Measurements from ENCODE around the gene ANLN. TPM values are rescaled to one million over a fixed set of nuclear protein-coding genes. Genes with fewer than 3 reads are reported as not detected.

ANLN gene
- total RNA-seq, 1 donor from 2014 or later: 85.5 TPM

DNA sequence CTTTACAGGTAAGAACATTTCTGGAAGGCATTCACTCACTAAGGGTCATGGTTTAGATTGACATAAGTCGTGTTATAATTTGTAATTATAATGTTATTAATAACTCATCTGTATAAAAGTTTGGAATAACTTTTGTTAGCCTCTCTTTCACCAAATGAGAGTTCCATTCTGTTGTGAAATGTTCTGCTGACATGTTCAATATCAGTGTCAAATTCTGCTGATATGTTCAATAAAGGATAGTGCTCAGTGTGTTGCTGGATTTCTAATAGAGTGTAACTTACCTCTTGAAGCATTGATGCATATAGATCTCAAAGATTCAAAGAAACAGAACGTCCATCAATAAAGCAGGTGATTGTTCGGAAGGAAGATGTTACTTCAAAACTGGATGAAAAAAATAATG is 30.6 kb downstream of the ANLN start:
- Mint-ChIP-seq H3K36me3 (ENCODE audit: low read depth) (peaks cover 10% of the 10 kb centered on the region), H3K27me3 (ENCODE audit: low read depth) (no peaks in the 10 kb centered on the region), H3K4me1 (no peaks in the 10 kb centered on the region), H3K27ac (ENCODE audit: unreplicated experiment) (no peak overlapping the region), H3K9me3 (no peaks in the 10 kb centered on the region), H3K4me3 (no peak overlapping the region)
- no peak for DNase-seq (ENCODE audit: low read depth, low spot score)
- TF ChIP-seq, protein P1, sequence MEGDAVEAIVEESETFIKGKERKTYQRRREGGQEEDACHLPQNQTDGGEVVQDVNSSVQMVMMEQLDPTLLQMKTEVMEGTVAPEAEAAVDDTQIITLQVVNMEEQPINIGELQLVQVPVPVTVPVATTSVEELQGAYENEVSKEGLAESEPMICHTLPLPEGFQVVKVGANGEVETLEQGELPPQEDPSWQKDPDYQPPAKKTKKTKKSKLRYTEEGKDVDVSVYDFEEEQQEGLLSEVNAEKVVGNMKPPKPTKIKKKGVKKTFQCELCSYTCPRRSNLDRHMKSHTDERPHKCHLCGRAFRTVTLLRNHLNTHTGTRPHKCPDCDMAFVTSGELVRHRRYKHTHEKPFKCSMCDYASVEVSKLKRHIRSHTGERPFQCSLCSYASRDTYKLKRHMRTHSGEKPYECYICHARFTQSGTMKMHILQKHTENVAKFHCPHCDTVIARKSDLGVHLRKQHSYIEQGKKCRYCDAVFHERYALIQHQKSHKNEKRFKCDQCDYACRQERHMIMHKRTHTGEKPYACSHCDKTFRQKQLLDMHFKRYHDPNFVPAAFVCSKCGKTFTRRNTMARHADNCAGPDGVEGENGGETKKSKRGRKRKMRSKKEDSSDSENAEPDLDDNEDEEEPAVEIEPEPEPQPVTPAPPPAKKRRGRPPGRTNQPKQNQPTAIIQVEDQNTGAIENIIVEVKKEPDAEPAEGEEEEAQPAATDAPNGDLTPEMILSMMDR (conservative IDR thresholded peaks at IDR 0.05): no peak

- DNase-seq (ENCODE audit: low read depth, low spot score): no peak
- no peaks in the 10 kb centered on the region for H3K27me3 Mint-ChIP-seq (ENCODE audit: low read depth)
- H3K9me3 Mint-ChIP-seq: no peaks in the 10 kb centered on the region
- TF ChIP-seq, protein P1 (conservative IDR thresholded peaks at IDR 0.05): no peak
- H3K27ac Mint-ChIP-seq (ENCODE audit: unreplicated experiment): no peak overlapping the region
- no peak overlapping the region for H3K4me3 Mint-ChIP-seq
- no peaks in the 10 kb centered on the region for H3K4me1 Mint-ChIP-seq
- H3K36me3 Mint-ChIP-seq (ENCODE audit: low read depth): peaks cover 13% of the 10 kb centered on the region
Observed at GRCh38 chr7:36422072-36422471, 32.4 kb downstream of the ANLN start.

DNA sequence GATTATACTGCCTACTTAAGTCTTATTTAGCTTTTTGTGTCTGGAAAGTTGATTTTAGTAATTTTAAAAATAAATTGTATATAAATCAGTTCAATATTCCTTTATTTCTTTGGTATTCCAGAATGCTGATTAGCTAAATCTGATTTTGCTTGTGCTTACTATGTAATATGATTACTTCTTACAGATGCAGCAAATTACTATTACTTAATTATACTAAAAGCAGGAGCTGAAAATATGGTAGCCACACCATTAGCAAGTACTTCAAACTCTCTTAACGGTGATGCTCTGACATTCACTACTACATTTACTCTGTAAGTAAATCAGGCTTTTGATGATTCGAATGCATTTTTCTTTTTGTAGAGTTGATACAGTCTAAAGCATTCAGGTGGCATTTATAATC is 34.0 kb downstream of the ANLN start:
- H3K9me3 Mint-ChIP-seq: no peaks in the 10 kb centered on the region
- no peak for DNase-seq (ENCODE audit: low read depth, low spot score)
- TF ChIP-seq, protein P1 (conservative IDR thresholded peaks at IDR 0.05): no peak
- no peaks in the 10 kb centered on the region for H3K4me1 Mint-ChIP-seq
- H3K4me3 Mint-ChIP-seq: no peak overlapping the region
- peaks cover 13% of the 10 kb centered on the region for H3K36me3 Mint-ChIP-seq (ENCODE audit: low read depth)
- H3K27me3 Mint-ChIP-seq (ENCODE audit: low read depth): no peaks in the 10 kb centered on the region
- H3K27ac Mint-ChIP-seq (ENCODE audit: unreplicated experiment): no peak overlapping the region

DNA sequence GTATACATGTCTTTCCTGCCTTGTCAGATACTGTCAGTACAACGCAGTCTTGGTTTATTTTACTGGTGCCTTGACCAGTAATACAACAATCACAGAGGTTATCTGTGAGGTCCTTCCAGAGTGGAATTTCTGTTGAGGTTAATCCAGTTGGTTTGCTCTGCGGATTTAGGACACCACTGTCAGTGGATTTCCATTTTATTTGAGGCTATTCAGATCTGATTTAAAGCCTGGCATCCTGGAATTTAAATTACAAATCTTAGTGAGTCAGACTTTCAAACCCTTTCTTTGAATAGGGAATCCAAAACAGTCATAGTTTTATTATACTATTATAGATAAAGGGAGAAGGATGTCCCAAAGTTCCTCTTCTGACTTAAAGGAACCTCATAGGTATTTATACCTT is 40.5 kb downstream of the ANLN start:
- TF ChIP-seq, protein P1 (conservative IDR thresholded peaks at IDR 0.05): no peak
- Mint-ChIP-seq H3K4me3 (no peak overlapping the region), H3K27ac (ENCODE audit: unreplicated experiment) (no peak overlapping the region), H3K4me1 (peaks cover 5% of the 10 kb centered on the region), H3K36me3 (ENCODE audit: low read depth) (peaks cover 35% of the 10 kb centered on the region), H3K27me3 (ENCODE audit: low read depth) (no peaks in the 10 kb centered on the region), H3K9me3 (no peaks in the 10 kb centered on the region)
- DNase-seq (ENCODE audit: low read depth, low spot score): no peak

DNA sequence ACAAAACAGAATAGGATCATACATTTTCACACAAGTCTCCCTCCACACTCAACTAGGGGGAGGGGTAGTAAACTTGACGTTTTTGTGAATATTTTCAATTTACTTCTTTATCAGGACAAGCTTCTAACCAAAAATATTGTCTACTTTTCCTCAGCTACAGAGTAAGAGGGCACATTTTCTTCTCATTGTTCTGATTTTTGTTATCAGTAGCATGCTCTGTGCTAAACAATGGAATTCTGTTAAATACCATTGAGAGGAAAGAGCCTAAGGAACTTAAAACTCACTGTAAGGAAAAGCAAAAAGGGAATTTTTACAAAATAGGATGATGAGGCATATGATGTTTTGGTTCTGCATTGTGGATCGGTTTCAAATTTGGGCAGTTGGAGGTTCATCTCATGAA is 41.2 kb downstream of the ANLN start:
- Mint-ChIP-seq H3K9me3 (no peaks in the 10 kb centered on the region), H3K4me1 (peaks cover 5% of the 10 kb centered on the region), H3K4me3 (no peak overlapping the region), H3K27ac (ENCODE audit: unreplicated experiment) (no peak overlapping the region), H3K36me3 (ENCODE audit: low read depth) (peaks cover 37% of the 10 kb centered on the region), H3K27me3 (ENCODE audit: low read depth) (no peaks in the 10 kb centered on the region)
- TF ChIP-seq, protein P1 (conservative IDR thresholded peaks at IDR 0.05): no peak
- DNase-seq (ENCODE audit: low read depth, low spot score): no peak

DNA sequence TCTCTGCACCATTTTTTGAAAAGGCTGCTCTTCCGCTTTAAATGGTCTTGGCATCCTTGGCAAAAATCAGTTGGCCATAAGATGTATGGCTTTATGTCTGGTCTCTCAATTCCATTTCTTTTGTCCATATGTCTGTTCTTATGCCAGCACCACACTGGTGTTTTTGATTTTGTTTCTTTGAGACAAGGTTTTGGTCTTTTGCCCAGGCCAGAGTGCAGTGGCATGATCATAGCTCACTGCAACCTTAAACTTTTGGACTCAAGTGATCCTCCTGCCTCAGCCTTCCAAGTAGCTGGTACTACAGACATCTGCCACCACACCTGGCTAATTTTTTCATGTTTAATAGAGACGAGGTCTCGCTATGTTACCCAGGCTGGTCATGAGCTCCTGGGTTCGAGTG is 48.5 kb downstream of the ANLN start:
- no peaks in the 10 kb centered on the region for H3K4me1 Mint-ChIP-seq
- H3K36me3 Mint-ChIP-seq (ENCODE audit: low read depth): peaks cover 28% of the 10 kb centered on the region
- H3K27ac Mint-ChIP-seq (ENCODE audit: unreplicated experiment): no peak overlapping the region
- H3K27me3 Mint-ChIP-seq (ENCODE audit: low read depth): no peaks in the 10 kb centered on the region
- DNase-seq (ENCODE audit: low read depth, low spot score): no peak
- TF ChIP-seq, protein P1 (conservative IDR thresholded peaks at IDR 0.05): no peak
- H3K9me3 Mint-ChIP-seq: no peaks in the 10 kb centered on the region
- no peak overlapping the region for H3K4me3 Mint-ChIP-seq

Data from neural crest cell (in vitro differentiated cells).